SK-N-SH treated with all-trans-retinoic acid at 6 μM for 48 hours (cell line): ENCODE measurements around the gene AGO4.
A peak's percentile ranks its signal among the peaks of the same experiment; 100 is the strongest.
"Not testable (repeated sequence)": the region's sequence is repeated elsewhere in the genome, so short reads cannot be mapped to it uniquely, and the experiment has no call there.

Source experiments
- ATAC-seq: fragments of 200-7000 bp; cut with Tn5 transposase; 3 replicates; pipeline ENCODE4 v1.9.1; 2020; ENCODE audit warnings: mild to moderate bottlenecking, moderate library complexity
- ARNTL ChIP-seq: fragments of 450-650 bp; formaldehyde crosslinking; IDR thresholded peaks from 2 replicates; pipeline ENCODE4 v1.5.0; 2020; ENCODE audit warnings: low read depth, mild to moderate bottlenecking, moderate library complexity, borderline replicate concordance
- BACH2 ChIP-seq: fragments of 250-450 bp; sonication (Bioruptor Pico); IDR thresholded peaks from 2 replicates; pipeline ENCODE4 v1.9.0; 2021; ENCODE audit warnings: mild to moderate bottlenecking, borderline replicate concordance
- ESRRG ChIP-seq: fragments of 250-450 bp; sonication (Bioruptor Pico); IDR thresholded peaks from 2 replicates; pipeline ENCODE4 v1.6.1; 2021; ENCODE audit warnings: mild to moderate bottlenecking
- GLIS3 ChIP-seq: fragments of 250-450 bp; sonication (Bioruptor Pico); IDR thresholded peaks from 2 replicates; pipeline ENCODE4 v1.5.0; 2020; ENCODE audit warnings: mild to moderate bottlenecking, moderate library complexity
- ISL1 ChIP-seq: fragments of 250-450 bp; sonication (Bioruptor Pico); IDR thresholded peaks from 2 replicates; pipeline ENCODE4 v2.1.2; 2022; ENCODE audit warnings: mild to moderate bottlenecking, moderate library complexity
- PPARA ChIP-seq: fragments of 250-450 bp; sonication (Bioruptor Pico); IDR thresholded peaks from 2 replicates; pipeline ENCODE4 v1.5.0; 2020; ENCODE audit warnings: mild to moderate bottlenecking, borderline replicate concordance
- TCF4 ChIP-seq: fragments of 250-450 bp; sonication (Bioruptor Pico); IDR thresholded peaks from 2 replicates; pipeline ENCODE4 v1.8.0; 2021; ENCODE audit warnings: mild to moderate bottlenecking, moderate library complexity, borderline replicate concordance
- TOX ChIP-seq: fragments of 250-450 bp; sonication (Bioruptor Pico); IDR thresholded peaks from 2 replicates; pipeline ENCODE4 v1.8.0; 2021; ENCODE audit warnings: mild to moderate bottlenecking, moderate library complexity, borderline replicate concordance
- ZC3H10 ChIP-seq: fragments of 250-450 bp; sonication (Bioruptor Pico); IDR thresholded peaks from 2 replicates; pipeline ENCODE4 v1.5.1; 2021; ENCODE audit warnings: mild to moderate bottlenecking, moderate library complexity
- ZFP30 ChIP-seq: fragments of 450-650 bp; formaldehyde crosslinking; IDR thresholded peaks from 2 replicates; pipeline ENCODE4 v1.5.0; 2022; ENCODE audit warnings: mild to moderate bottlenecking, moderate library complexity
- ZNF565 ChIP-seq: fragments of 450-650 bp; formaldehyde crosslinking; conservative IDR thresholded peaks from 2 replicates; pipeline ENCODE4 v1.5.0; 2020; ENCODE audit warnings: low read depth, mild to moderate bottlenecking, moderate library complexity
- ZNF70 ChIP-seq: fragments of 450-650 bp; formaldehyde crosslinking; IDR thresholded peaks from 2 replicates; pipeline ENCODE4 v1.5.0; 2020; ENCODE audit warnings: mild to moderate bottlenecking, moderate library complexity
- ZNF8 ChIP-seq: fragments of 450-650 bp; formaldehyde crosslinking; IDR thresholded peaks from 2 replicates; pipeline ENCODE4 v1.5.0; 2020; ENCODE audit warnings: mild to moderate bottlenecking, moderate library complexity
- TF ChIP-seq, protein P1 (sequence below): fragments of 250-450 bp; sonication (Bioruptor Pico); IDR thresholded peaks from 2 replicates; pipeline ENCODE4 v1.5.0; 2020; ENCODE audit warnings: mild to moderate bottlenecking, moderate library complexity
- TF ChIP-seq, protein P2 (sequence below): fragments of 250-450 bp; sonication (Bioruptor Pico); IDR thresholded peaks from 2 replicates; pipeline ENCODE4 v1.5.1; 2021; ENCODE audit warnings: mild to moderate bottlenecking, moderate library complexity
- TF ChIP-seq, protein P3 (sequence below): fragments of 250-450 bp; sonication (Bioruptor Pico); IDR thresholded peaks from 2 replicates; pipeline ENCODE4 v1.8.0; 2021; ENCODE audit warnings: low read depth, mild to moderate bottlenecking, moderate library complexity, borderline replicate concordance
- TF ChIP-seq, protein P4 (sequence below): fragments of 250-450 bp; sonication (Bioruptor Pico); IDR thresholded peaks from 2 replicates; pipeline ENCODE4 v1.5.1; 2020; ENCODE audit warnings: low read depth, mild to moderate bottlenecking, moderate library complexity
- TF ChIP-seq, protein P5 (sequence below): fragments of 250-450 bp; sonication (Bioruptor Pico); IDR thresholded peaks from 2 replicates; pipeline ENCODE4 v1.8.0; 2020; ENCODE audit warnings: mild to moderate bottlenecking, moderate library complexity, borderline replicate concordance

The AGO4 gene

DNA sequence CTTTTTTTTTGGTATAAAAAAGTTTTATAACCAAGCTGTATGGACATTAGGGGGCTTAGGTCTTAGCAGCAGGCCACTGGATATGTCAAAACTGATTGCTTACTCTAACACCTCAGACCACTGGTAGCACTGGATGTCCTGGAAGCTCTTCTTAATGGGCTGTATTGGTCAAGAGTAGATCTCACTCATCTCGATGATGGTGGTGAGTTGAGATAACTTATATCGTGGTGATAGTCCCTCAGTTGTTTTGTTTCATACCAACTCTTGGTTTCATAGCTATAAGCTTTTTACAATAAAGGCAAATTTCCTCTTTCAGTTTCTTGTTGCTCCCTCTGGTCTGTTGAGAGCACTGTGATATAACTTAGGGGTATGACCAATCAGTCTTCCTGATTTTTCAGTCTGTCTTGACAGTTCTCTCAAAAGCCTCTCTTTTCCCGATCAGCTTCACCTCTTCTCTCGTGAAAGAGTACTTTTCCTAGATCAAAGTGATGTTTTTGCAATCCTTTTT lies 65.5 kb downstream of the AGO4 start:
- TF ChIP-seq ARNTL (CRISPR knock-in tag) (no peak), ZC3H10 (no peak), ZFP30 (CRISPR knock-in tag) (no peak)
- no peak for ATAC-seq

DNA sequence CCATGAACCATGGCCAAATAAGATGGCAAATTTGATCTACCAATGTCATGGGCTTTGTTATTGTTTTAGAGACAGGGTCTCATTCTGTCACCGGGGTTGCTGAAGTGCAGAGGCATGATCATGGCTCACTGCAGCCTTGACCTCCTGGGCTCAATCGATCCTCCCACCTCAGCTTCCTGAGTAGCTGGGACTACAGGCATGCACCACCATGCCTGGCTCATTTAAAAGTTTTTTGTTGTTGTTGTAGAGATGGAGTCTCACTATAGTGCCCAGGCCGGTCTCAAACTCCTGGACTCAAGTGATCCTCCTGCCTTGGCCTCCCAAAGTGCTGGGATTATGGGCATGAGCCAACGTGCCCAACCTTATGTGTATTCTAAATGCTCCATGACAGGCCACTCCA lies 66.3 kb downstream of the AGO4 start:
- ATAC-seq, result not testable (repeated sequence)

DNA sequence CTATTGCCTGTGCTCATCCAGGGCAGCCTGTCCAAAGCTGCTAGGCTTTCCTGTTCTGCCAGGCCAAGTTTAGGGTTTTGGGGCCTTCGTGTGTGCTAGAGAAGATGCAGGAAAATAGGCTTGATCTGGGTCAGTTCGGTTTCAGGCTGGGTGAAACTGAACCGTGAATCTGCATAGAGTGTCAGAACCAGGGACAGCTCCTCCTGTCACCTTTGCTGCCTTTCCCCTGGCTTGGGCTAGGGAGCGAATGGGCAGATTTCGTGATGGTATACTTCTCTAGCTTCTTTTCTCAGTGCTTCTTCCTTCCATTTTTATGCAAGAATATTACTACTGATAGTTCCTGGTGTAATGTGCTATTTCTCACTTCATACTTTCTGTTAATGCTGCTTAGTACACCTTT lies 69.2 kb downstream of the AGO4 start:
- ATAC-seq, result peak; percentile 73
- TF ChIP-seq ZFP30 (CRISPR knock-in tag) (no peak), ARNTL (CRISPR knock-in tag) (no peak), ZNF70 (CRISPR knock-in tag) (no peak), ZNF8 (CRISPR knock-in tag) (no peak), GLIS3 (CRISPR knock-in tag) (no peak), ISL1 (CRISPR knock-in tag) (no peak), BACH2 (CRISPR knock-in tag) (no peak), ZNF565 (CRISPR knock-in tag) (no peak), PPARA (CRISPR knock-in tag) (no peak), ESRRG (no peak), TOX (CRISPR knock-in tag) (no peak)
- TF ChIP-seq, protein P1, sequence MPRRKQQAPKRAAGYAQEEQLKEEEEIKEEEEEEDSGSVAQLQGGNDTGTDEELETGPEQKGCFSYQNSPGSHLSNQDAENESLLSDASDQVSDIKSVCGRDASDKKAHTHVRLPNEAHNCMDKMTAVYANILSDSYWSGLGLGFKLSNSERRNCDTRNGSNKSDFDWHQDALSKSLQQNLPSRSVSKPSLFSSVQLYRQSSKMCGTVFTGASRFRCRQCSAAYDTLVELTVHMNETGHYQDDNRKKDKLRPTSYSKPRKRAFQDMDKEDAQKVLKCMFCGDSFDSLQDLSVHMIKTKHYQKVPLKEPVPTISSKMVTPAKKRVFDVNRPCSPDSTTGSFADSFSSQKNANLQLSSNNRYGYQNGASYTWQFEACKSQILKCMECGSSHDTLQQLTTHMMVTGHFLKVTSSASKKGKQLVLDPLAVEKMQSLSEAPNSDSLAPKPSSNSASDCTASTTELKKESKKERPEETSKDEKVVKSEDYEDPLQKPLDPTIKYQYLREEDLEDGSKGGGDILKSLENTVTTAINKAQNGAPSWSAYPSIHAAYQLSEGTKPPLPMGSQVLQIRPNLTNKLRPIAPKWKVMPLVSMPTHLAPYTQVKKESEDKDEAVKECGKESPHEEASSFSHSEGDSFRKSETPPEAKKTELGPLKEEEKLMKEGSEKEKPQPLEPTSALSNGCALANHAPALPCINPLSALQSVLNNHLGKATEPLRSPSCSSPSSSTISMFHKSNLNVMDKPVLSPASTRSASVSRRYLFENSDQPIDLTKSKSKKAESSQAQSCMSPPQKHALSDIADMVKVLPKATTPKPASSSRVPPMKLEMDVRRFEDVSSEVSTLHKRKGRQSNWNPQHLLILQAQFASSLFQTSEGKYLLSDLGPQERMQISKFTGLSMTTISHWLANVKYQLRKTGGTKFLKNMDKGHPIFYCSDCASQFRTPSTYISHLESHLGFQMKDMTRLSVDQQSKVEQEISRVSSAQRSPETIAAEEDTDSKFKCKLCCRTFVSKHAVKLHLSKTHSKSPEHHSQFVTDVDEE (CRISPR knock-in tag), result no peak
- TF ChIP-seq, protein P2, sequence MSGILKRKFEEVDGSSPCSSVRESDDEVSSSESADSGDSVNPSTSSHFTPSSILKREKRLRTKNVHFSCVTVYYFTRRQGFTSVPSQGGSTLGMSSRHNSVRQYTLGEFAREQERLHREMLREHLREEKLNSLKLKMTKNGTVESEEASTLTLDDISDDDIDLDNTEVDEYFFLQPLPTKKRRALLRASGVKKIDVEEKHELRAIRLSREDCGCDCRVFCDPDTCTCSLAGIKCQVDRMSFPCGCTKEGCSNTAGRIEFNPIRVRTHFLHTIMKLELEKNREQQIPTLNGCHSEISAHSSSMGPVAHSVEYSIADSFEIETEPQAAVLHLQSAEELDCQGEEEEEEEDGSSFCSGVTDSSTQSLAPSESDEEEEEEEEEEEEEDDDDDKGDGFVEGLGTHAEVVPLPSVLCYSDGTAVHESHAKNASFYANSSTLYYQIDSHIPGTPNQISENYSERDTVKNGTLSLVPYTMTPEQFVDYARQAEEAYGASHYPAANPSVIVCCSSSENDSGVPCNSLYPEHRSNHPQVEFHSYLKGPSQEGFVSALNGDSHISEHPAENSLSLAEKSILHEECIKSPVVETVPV (CRISPR knock-in tag), result no peak
- TF ChIP-seq, protein P3, sequence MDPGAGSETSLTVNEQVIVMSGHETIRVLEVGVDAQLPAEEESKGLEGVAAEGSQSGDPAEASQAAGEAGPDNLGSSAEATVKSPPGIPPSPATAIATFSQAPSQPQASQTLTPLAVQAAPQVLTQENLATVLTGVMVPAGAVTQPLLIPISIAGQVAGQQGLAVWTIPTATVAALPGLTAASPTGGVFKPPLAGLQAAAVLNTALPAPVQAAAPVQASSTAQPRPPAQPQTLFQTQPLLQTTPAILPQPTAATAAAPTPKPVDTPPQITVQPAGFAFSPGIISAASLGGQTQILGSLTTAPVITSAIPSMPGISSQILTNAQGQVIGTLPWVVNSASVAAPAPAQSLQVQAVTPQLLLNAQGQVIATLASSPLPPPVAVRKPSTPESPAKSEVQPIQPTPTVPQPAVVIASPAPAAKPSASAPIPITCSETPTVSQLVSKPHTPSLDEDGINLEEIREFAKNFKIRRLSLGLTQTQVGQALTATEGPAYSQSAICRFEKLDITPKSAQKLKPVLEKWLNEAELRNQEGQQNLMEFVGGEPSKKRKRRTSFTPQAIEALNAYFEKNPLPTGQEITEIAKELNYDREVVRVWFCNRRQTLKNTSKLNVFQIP, result no peak
- TF ChIP-seq, protein P4, sequence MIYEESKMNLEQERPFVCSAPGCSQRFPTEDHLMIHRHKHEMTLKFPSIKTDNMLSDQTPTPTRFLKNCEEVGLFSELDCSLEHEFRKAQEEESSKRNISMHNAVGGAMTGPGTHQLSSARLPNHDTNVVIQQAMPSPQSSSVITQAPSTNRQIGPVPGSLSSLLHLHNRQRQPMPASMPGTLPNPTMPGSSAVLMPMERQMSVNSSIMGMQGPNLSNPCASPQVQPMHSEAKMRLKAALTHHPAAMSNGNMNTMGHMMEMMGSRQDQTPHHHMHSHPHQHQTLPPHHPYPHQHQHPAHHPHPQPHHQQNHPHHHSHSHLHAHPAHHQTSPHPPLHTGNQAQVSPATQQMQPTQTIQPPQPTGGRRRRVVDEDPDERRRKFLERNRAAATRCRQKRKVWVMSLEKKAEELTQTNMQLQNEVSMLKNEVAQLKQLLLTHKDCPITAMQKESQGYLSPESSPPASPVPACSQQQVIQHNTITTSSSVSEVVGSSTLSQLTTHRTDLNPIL, result no peak
- TF ChIP-seq, protein P5, sequence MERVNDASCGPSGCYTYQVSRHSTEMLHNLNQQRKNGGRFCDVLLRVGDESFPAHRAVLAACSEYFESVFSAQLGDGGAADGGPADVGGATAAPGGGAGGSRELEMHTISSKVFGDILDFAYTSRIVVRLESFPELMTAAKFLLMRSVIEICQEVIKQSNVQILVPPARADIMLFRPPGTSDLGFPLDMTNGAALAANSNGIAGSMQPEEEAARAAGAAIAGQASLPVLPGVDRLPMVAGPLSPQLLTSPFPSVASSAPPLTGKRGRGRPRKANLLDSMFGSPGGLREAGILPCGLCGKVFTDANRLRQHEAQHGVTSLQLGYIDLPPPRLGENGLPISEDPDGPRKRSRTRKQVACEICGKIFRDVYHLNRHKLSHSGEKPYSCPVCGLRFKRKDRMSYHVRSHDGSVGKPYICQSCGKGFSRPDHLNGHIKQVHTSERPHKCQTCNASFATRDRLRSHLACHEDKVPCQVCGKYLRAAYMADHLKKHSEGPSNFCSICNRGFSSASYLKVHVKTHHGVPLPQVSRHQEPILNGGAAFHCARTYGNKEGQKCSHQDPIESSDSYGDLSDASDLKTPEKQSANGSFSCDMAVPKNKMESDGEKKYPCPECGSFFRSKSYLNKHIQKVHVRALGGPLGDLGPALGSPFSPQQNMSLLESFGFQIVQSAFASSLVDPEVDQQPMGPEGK (CRISPR knock-in tag), result no peak
- TF ChIP-seq, all 23 proteins: peak for 0

DNA sequence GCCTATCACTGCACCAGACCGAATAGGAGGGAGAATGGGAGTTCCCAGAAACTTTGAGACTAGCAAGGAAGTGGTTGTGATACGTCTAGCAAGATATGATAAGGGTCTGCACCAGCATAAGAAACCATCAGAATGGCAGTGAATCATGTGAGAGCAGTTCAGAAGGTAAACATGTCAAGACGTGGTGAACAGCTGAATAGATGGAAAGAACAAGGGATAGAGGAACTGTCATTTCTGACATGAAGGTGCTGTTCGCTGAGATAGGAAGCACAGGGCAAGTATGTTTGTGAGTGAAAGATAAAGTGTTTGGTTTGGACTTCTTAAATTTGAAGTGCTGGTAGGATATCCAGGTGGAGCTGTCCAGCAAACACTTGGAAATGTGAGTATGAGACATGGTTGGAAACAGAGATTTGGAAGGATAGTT lies 74.0 kb downstream of the AGO4 start:
- no peak for TF ChIP-seq ZNF565 (CRISPR knock-in tag)
- TF ChIP-seq, protein P5 (CRISPR knock-in tag), result no peak
- TF ChIP-seq, protein P4, result no peak
- TF ChIP-seq TCF4 (CRISPR knock-in tag), result no peak
- no peak for TF ChIP-seq ZNF70 (CRISPR knock-in tag)
- no peak for TF ChIP-seq PPARA (CRISPR knock-in tag)
- TF ChIP-seq GLIS3 (CRISPR knock-in tag), result no peak
- TF ChIP-seq ESRRG, result no peak
- ATAC-seq, result no peak
